ENCODE results near the gene OOSP2. TPM values are rescaled to one million over a fixed set of nuclear protein-coding genes. Genes with fewer than 3 reads are reported as not detected.

Gene OOSP2
- total RNA-seq, 2 donors from 2014 or later, result not detected

- no peak for TF ChIP-seq POLR2A (IDR thresholded peaks at IDR 0.05)
- TF ChIP-seq CTCF (IDR thresholded peaks at IDR 0.05), result no peak
- no peak for ATAC-seq
- H3K27me3 ChIP-seq, result no peaks in the 10 kb centered on the region
- H3K9me3 ChIP-seq, result peaks cover 0 to 7% (median 0%) of the 10 kb centered on the region in 3 donors
- H3K27ac ChIP-seq, result no peak overlapping the region
- H3K4me1 ChIP-seq, result no peaks in the 10 kb centered on the region
- no peak for DNase-seq
- WGBS, 2 donors, result 74 to 82% methylated on average over 15 of the region's 15 CpGs
- H3K4me3 ChIP-seq, result no peak overlapping the region
- H3K36me3 ChIP-seq (replicated peaks in 1 of 2; ENCODE audit: insufficient read depth in 1 of 2, low read depth in 2 of 2), result no peaks in the 10 kb centered on the region
- intact Hi-C loops (cut with DNase I), result no loop called here
These were observed 37.1 kb downstream of the OOSP2 start for GRCh38 chr11:60077216-60077817.

- WGBS, 2 donors, result 89 to 95% methylated on average over 1 of the region's 1 CpG
- Histone ChIP-seq H3K36me3 (replicated peaks in 1 of 2; ENCODE audit: insufficient read depth in 1 of 2, low read depth in 2 of 2) (no peaks in the 10 kb centered on the region), H3K4me1 (no peaks in the 10 kb centered on the region), H3K27ac (no peak overlapping the region), H3K9me3 (peaks cover 0 to 7% (median 0%) of the 10 kb centered on the region in 3 donors), H3K27me3 (no peaks in the 10 kb centered on the region), H3K4me3 (no peak overlapping the region)
- no peak for ATAC-seq
- DNase-seq, result no peak
- intact Hi-C loops (cut with DNase I), result no loop called here
- TF ChIP-seq CTCF (IDR thresholded peaks at IDR 0.05), result no peak
- no peak for TF ChIP-seq POLR2A (IDR thresholded peaks at IDR 0.05)
These were observed 37.8 kb downstream of the OOSP2 start for GRCh38 chr11:60077981-60078380.

DNA sequence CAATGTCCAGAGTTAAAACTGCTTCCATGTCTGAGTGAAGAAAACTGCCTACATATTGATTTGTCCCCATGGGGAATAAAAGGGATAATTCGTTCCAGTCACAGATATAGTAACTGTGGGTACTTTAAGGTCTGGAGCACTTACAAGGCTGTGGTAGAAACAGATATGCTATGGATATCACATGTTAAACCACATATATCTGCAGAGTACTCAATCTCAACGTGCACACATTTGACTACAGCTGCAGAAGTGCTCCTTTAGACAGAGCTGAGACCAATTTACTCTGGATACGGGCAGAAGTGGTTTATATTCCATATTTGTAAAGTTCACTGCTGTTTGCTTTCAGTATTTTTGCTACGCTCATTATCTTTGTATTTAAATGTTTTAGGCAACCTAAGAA, 38.5 kb downstream of the OOSP2 start:
- TF ChIP-seq POLR2A (IDR thresholded peaks at IDR 0.05), result no peak
- TF ChIP-seq CTCF (IDR thresholded peaks at IDR 0.05), result no peak
- Histone ChIP-seq H3K36me3 (replicated peaks in 1 of 2; ENCODE audit: insufficient read depth in 1 of 2, low read depth in 2 of 2) (no peaks in the 10 kb centered on the region), H3K4me1 (no peaks in the 10 kb centered on the region), H3K27me3 (no peaks in the 10 kb centered on the region), H3K9me3 (peaks cover 0 to 7% (median 0%) of the 10 kb centered on the region in 3 donors), H3K4me3 (no peak overlapping the region), H3K27ac (no peak overlapping the region)
- intact Hi-C loops (cut with DNase I), result no loop called here
- DNase-seq (no peak), ATAC-seq (no peak)
- 58 to 70% methylated on average over 4 of the region's 4 CpGs for WGBS, 2 donors

- 67 to 86% methylated on average over 3 of the region's 3 CpGs for WGBS, 2 donors
- no peak overlapping the region for H3K4me3 ChIP-seq
- TF ChIP-seq CTCF (IDR thresholded peaks at IDR 0.05) (no peak), POLR2A (IDR thresholded peaks at IDR 0.05) (no peak)
- intact Hi-C loops (cut with DNase I), result no loop called here
- H3K27me3 ChIP-seq, result no peaks in the 10 kb centered on the region
- H3K4me1 ChIP-seq, result no peaks in the 10 kb centered on the region
- H3K27ac ChIP-seq, result no peak overlapping the region
- H3K9me3 ChIP-seq, result peaks cover 0 to 7% (median 0%) of the 10 kb centered on the region in 3 donors
- DNase-seq (no peak), ATAC-seq (no peak)
- no peaks in the 10 kb centered on the region for H3K36me3 ChIP-seq (replicated peaks in 1 of 2; ENCODE audit: insufficient read depth in 1 of 2, low read depth in 2 of 2)
These were observed 40.3 kb downstream of the OOSP2 start for GRCh38 chr11:60080535-60080934.

DNA sequence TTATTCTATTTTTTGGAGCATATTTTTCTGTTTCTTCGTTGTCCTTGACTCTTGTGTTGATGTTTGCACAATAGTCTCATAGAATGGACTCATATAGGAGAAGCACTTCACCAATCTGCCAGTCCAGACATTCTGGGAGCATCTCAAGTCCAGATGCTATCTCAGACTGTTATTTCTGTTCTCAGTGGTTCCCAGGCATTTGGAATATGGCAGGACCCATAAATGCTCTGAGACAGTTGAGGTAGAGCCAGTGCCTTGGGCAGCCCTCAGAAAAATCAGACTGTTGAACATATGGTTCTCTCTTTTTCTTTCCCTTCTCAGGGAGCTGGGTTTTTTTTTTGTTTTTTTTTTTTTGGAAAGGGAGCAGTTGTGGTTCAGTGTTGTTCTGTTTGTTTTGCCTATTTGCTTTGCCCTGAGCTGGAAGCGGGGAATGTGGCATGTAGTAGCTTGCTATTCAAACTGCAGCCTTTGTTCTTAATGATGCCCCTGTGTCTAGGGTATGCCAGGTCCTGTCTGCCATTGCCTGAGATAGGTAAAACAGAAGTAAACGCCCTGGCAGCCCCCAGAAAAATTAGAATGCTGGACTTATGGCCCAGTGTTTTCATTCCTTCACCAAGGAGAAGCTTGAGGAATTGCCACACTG, 44.5 kb downstream of the OOSP2 start:
- 39 to 50% methylated on average over 3 of the region's 3 CpGs for WGBS, 2 donors
- H3K4me3 ChIP-seq, result no peak overlapping the region
- TF ChIP-seq POLR2A (IDR thresholded peaks at IDR 0.05), result no peak
- TF ChIP-seq CTCF (IDR thresholded peaks at IDR 0.05), result no peak
- peaks cover 15% of the 10 kb centered on the region for H3K4me1 ChIP-seq
- ATAC-seq, result no peak
- no peaks in the 10 kb centered on the region for H3K36me3 ChIP-seq (replicated peaks in 1 of 2; ENCODE audit: insufficient read depth in 1 of 2, low read depth in 2 of 2)
- H3K27me3 ChIP-seq, result no peaks in the 10 kb centered on the region
- intact Hi-C loops (cut with DNase I), result no loop called here
- no peak for DNase-seq
- no peaks in the 10 kb centered on the region for H3K9me3 ChIP-seq
- no peak overlapping the region for H3K27ac ChIP-seq

Data from body of pancreas (tissue), 4 donors.